HUES64 (cell line): ENCODE results near the gene PTGIS.

ENCODE experiments used
- H3K27ac ChIP-seq: 2 replicates; pipeline ENCODE4 v1.7.0; 2013; ENCODE audit warnings: low read depth, low read length, inconsistent platforms
- H3K27me3 ChIP-seq: 2 replicates; pipeline ENCODE4 v1.6.1; 2013; ENCODE audit warnings: mild to moderate bottlenecking, low read length; ENCODE audit not compliant: insufficient read depth
- H3K36me3 ChIP-seq: 2 replicates; pipeline ENCODE4 v1.6.1; 2013; ENCODE audit warnings: mild to moderate bottlenecking, low read length; ENCODE audit not compliant: insufficient read depth
- H3K4me1 ChIP-seq: 2 replicates; pipeline ENCODE4 v1.6.1; 2013; ENCODE audit warnings: mild to moderate bottlenecking, low read length, moderate library complexity; ENCODE audit not compliant: insufficient read depth
- H3K4me3 ChIP-seq: 2 replicates; pipeline ENCODE4 v1.5.1; 2013; ENCODE audit warnings: mild to moderate bottlenecking, low read length, moderate library complexity
- H3K9ac ChIP-seq: 2 replicates; pipeline ENCODE4 v1.6.1; 2013; ENCODE audit warnings: mild to moderate bottlenecking, low read depth, low read length
- H3K9me3 ChIP-seq: 2 replicates; pipeline ENCODE4 v1.6.1; 2013; ENCODE audit warnings: low read depth, low read length; ENCODE audit not compliant: insufficient read depth
- WGBS: fragments of 150-250, 120-280 bp; methylation state at CpG from one replicate; pipeline ENCODE4 v1.1.7; 2013; ENCODE audit warnings: missing lambda C conversion rate; 5-methylcytosine and 5-hydroxymethylcytosine counted together

The PTGIS gene

DNA sequence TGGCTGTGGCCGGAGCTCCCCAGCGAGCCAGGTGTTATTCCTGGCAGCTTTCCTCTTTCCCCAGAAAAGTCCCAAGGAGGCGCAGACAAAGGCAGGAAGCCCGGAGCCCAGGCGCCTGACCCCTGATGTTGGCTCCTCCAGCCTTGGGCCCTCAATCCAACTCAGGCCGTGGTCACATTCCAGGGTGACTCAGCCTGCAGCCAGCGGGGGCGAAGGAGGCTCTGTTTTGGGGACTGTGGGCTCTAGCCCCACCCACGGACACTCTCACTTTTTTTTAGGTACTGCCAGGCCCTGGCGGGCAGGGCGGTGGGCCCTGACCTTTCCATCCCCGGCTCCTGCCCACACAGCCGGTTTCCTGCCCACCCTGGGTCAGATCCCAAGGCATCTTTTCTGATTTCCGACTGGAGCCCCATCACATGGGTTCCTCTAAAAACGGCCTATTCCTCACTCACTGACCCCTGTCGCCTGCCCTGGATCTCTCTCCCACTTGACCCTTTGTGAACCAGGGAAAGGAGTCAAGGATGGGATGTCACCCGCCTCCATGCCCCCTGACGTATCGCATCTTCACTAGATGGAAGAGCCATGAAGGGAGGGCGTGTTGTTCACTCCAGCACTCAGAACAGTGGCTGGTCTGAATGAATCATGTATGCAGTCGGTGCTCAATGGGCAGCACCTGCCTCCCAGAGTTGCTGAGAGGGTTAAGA lies 5.5 kb downstream of the PTGIS start:
- H3K27ac ChIP-seq: peak overlapping the region; percentile 69
- no peaks in the 10 kb centered on the region for H3K9me3 ChIP-seq
- H3K36me3 ChIP-seq: peaks cover 3% of the 10 kb centered on the region; the same call in 1 of the 2 replicates
- no peak overlapping the region for H3K4me3 ChIP-seq
- WGBS: 69% methylated on average over 21 of the region's 21 CpGs
- peak overlapping the region; percentile 65; the same call in 1 of the 2 replicates for H3K9ac ChIP-seq
- H3K4me1 ChIP-seq: peaks cover 29% of the 10 kb centered on the region
- no peaks in the 10 kb centered on the region for H3K27me3 ChIP-seq

DNA sequence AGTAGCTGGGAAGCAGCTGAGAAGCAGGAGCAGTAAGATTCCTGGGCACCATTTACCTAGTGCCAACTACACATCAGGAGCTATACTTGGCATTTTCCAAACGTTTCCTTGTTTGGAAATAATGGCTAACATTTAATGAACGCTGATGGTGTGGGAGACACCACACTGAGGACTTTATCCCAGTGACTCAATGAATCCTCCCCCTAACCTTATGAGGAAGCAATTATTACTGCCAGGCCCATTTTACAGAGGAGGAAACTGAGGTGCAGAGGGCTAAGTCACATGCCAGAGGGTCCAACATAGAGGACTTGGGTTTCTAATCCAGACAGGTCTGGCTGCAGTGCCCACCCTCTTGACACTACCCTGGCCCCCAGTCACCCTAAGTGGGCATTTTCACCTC lies 6.1 kb downstream of the PTGIS start:
- H3K9ac ChIP-seq: peak overlapping the region; percentile 65; the same call in 1 of the 2 replicates
- H3K36me3 ChIP-seq: peaks cover 3% of the 10 kb centered on the region; the same call in 1 of the 2 replicates
- H3K4me1 ChIP-seq: peaks cover 25% of the 10 kb centered on the region
- no peaks in the 10 kb centered on the region for H3K27me3 ChIP-seq
- WGBS: 96% methylated on average over 2 of the region's 2 CpGs
- H3K9me3 ChIP-seq: no peaks in the 10 kb centered on the region
- peak overlapping the region; percentile 69 for H3K27ac ChIP-seq
- H3K4me3 ChIP-seq: no peak overlapping the region

DNA sequence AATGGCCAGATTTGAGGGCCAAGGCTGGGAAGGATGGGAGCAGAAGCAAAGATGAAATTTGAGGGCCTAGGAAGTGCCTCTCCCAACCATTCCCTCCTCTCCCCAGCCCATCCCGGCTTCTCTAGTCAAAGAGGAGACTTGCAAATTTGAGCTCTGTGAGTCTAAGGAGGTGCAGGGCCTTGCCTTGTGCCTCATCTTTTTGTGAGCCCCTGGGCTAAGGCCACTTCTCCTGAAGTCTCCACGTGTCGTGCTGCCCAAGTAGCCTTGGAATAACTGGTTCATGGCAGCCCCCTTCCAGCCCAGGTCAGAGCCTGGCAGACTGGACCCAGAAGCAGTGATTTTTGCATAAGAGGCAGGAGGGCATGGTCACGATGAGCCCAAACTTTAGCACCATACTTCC lies 6.7 kb downstream of the PTGIS start:
- 74% methylated on average over 4 of the region's 4 CpGs for WGBS

DNA sequence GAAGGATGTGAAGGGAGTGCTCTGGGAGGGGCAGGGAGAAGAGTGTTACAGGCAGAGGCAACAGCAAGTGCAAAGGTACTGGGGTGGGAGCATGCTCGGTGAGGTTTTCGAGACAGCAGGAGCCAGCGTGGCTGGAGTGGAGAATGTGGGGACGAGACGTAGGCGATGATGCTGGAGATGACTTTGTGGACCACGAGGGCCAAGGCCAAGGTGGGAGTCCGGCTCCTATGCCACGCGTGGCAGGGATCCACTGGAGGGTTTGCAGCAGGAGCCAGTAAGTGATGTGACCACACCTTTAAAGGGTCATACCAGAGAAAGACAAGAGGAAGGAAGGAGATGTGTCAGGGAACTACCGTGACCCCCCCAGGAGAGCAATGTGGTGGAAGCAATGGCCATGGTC lies 7.3 kb downstream of the PTGIS start:
- peaks cover 17% of the 10 kb centered on the region; the same call in 1 of the 2 replicates for H3K4me1 ChIP-seq
- H3K27ac ChIP-seq: no peak overlapping the region
- peaks cover 7% of the 10 kb centered on the region for H3K9me3 ChIP-seq
- no peak overlapping the region for H3K9ac ChIP-seq
- H3K36me3 ChIP-seq: peaks cover 6% of the 10 kb centered on the region; the same call in 1 of the 2 replicates
- H3K27me3 ChIP-seq: no peaks in the 10 kb centered on the region
- no peak overlapping the region for H3K4me3 ChIP-seq
- 88% methylated on average over 11 of the region's 11 CpGs for WGBS

More for the DNA sequence above, 6.7 kb downstream of the PTGIS start:
- H3K27me3 ChIP-seq: no peaks in the 10 kb centered on the region
- H3K4me1 ChIP-seq: peaks cover 19% of the 10 kb centered on the region; the same call in 1 of the 2 replicates
- H3K9ac ChIP-seq: 0 out of 2 replicates have a peak overlapping the region, but pooled peaks have one; percentile 65
- no peak overlapping the region for H3K27ac ChIP-seq
- H3K36me3 ChIP-seq: peaks cover 3% of the 10 kb centered on the region; the same call in 1 of the 2 replicates
- H3K9me3 ChIP-seq: peaks cover under 1% of the 10 kb centered on the region
- no peak overlapping the region for H3K4me3 ChIP-seq

DNA sequence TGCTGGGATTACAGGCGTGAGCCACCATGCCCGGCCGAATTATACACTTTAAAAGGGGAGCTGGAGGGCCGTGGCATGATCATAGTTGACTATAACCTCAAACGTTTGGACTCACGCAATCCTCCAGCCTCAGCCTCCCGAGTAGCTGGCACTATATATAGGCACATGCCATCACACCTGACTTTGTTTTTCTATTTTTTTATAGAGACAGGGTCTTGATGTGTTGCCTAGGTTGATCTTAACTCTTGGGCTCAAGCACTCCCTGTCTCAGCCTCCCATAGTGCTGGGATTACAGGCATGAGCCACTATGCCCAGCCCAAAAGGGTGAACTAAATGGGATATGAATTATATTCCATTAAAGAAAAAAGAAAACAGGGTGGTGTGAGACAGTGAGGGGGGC lies 7.8 kb downstream of the PTGIS start:
- no peak overlapping the region for H3K27ac ChIP-seq
- H3K9ac ChIP-seq: no peak overlapping the region
- peaks cover 12% of the 10 kb centered on the region for H3K9me3 ChIP-seq
- no peaks in the 10 kb centered on the region for H3K27me3 ChIP-seq
- peaks cover 17% of the 10 kb centered on the region; the same call in 1 of the 2 replicates for H3K4me1 ChIP-seq
- WGBS: 96% methylated on average over 7 of the region's 7 CpGs
- no peak overlapping the region for H3K4me3 ChIP-seq
- peaks cover 7% of the 10 kb centered on the region; the same call in 1 of the 2 replicates for H3K36me3 ChIP-seq

DNA sequence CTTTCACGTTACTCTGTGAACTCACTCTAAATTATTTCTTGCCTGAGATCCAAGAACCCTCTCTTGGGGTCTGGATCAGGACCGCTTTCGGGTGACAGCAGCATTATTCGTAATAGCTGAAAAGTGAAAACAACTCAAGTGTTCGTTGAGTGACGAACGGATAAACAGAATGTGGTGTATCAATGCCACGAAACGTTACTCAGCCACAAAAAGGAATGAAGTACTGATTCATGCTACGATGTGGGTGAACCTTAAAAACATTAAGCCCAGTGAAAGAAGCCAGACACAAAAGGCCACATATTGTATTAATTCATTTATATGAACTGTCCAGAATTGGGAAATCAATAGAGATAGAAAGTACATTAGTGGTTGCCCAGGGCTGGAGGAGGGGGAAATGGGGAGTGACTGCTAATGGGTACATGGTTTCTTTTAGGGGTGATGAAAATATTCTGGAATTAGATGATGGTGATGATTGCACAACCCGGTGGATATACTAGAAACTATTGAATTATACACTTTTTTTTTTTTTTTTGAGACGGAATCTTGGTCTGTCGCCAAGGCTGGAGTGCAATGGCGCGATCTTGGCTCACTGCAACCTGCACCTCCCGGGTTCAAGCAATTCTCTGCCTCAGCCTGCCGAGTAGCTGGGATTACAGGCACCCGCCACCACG lies 8.4 kb downstream of the PTGIS start:
- Histone ChIP-seq H3K9me3 (peaks cover 13% of the 10 kb centered on the region), H3K27ac (no peak overlapping the region), H3K27me3 (no peaks in the 10 kb centered on the region), H3K9ac (no peak overlapping the region), H3K36me3 (peaks cover 7% of the 10 kb centered on the region; the same call in 1 of the 2 replicates), H3K4me1 (peaks cover 17% of the 10 kb centered on the region; the same call in 1 of the 2 replicates), H3K4me3 (no peak overlapping the region)
- WGBS: 94% methylated on average over 19 of the region's 19 CpGs

DNA sequence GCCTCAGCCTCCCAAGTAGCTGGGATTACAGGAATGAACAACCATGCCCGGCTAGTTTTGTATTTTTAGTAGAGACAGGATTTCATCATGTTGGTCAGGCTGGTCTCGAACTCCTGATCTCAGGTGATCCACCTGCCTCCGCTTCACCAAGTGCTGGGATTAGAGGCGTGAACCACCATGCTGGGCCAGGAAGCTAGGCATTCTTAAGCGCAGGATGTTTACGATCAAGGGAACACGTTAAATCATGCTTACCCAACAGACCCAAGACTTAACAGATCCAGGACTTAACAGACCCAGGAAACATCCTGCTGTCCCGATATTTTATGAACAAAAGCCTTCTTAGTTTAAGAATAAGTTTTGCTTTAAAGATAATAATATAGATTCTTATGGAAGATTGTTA lies 9.1 kb downstream of the PTGIS start:
- WGBS: 63% methylated on average over 8 of the region's 8 CpGs
- peaks cover 17% of the 10 kb centered on the region; the same call in 1 of the 2 replicates for H3K4me1 ChIP-seq

DNA sequence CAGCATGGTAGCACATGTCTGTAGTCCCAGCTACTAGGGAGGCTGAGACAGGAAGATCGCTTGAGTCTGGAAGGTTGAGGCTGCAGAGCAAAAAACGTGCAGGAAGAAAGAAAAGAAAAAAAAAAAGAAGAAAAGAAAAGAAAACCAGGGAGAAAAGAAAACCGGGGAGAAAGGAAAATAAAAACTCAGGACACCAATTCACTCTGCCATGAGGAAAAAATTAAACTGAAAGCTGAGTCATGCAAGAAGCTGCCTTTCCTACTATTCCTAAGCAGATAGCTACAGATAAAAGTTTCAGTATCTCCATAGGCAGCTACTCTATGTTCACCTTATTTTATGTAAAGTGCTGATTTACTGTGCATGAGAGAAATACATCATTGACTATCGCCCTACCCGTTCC lies 10.5 kb downstream of the PTGIS start:
- 88% methylated on average over 4 of the region's 5 CpGs for WGBS
- Histone ChIP-seq H3K36me3 (peaks cover 3% of the 10 kb centered on the region; the same call in 1 of the 2 replicates), H3K27me3 (no peaks in the 10 kb centered on the region), H3K9ac (no peak overlapping the region), H3K27ac (no peak overlapping the region), H3K4me1 (peaks cover 15% of the 10 kb centered on the region; the same call in 1 of the 2 replicates), H3K4me3 (no peak overlapping the region), H3K9me3 (peaks cover 23% of the 10 kb centered on the region)

More for the DNA sequence above, 9.1 kb downstream of the PTGIS start:
- Histone ChIP-seq H3K9me3 (peaks cover 19% of the 10 kb centered on the region), H3K27me3 (no peaks in the 10 kb centered on the region), H3K27ac (no peak overlapping the region), H3K4me3 (no peak overlapping the region), H3K36me3 (peaks cover 7% of the 10 kb centered on the region; the same call in 1 of the 2 replicates), H3K9ac (no peak overlapping the region)

DNA sequence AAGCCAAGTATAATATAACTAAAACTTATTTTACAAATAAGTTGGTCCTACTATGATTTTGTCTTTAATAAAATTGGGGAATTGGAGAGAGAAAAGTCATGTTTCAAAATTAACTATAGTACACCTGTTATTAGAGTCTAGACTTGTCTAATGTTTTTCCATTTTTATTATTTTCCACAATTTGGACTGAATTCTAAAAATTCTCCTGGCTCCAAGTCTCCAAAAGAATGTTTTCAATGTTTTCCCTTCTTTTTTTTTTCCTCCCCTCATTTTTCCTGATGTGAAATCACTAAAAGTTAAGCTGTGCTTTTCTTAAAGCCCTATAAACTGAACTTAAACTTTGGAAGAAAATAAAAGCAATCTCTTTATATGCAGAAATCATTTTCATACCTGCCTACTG lies 11.3 kb downstream of the PTGIS start:
- H3K9me3 ChIP-seq: peaks cover 23% of the 10 kb centered on the region
- 0 out of 2 replicates have a peak, but pooled peaks cover 7% of the 10 kb centered on the region for H3K4me1 ChIP-seq
- peaks cover 3% of the 10 kb centered on the region; the same call in 1 of the 2 replicates for H3K36me3 ChIP-seq
- H3K27ac ChIP-seq: no peak overlapping the region
- H3K9ac ChIP-seq: no peak overlapping the region
- H3K27me3 ChIP-seq: no peaks in the 10 kb centered on the region
- H3K4me3 ChIP-seq: no peak overlapping the region

DNA sequence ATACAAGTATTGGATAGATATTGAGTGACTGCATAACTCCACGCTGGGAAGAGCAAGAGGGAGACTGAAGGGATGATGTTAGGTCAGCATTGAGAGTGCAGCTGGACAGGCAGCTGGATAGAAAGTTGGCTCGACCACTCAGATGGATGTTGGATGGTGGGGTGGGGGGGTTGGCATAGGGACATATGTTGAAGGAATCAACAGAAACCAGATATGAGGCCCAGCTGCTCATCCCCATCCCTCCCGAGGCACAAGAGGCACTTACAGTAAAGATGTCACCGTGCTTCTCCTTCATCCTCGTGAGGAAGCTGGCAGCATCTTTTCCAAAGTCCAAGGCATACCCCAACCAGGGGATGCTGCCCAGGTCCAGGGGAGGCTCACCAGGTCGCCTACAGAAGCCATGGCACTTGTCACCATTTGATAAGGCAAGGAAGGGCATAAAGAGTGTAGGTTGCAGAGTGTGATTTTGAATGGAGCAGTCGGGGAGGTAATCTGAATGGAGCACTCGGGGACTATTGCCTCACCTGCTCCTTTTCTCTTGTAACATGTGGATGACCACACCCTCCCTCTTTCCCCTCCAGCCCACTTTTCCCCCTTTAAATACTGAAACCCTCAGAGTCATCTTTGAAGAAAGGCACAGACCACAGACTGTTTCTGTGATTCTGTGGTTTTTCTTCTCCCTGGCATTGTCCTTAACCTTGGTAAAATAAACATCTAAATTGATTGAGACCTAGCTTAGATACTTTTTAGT lies 18.0 kb downstream of the PTGIS start:
- Histone ChIP-seq H3K27ac (no peak overlapping the region), H3K36me3 (peaks cover 28% of the 10 kb centered on the region), H3K4me1 (no peaks in the 10 kb centered on the region), H3K27me3 (no peaks in the 10 kb centered on the region), H3K9ac (no peak overlapping the region), H3K4me3 (no peak overlapping the region), H3K9me3 (peaks cover 18% of the 10 kb centered on the region; the same call in 1 of the 2 replicates)
- 92% methylated on average over 8 of the region's 8 CpGs for WGBS
